NCI-H460 (cell line): Measurements from ENCODE around the gene E2F8. TPM values are rescaled to one million over a fixed set of nuclear protein-coding genes. Genes with fewer than 3 reads are reported as not detected.

Source experiments
- DNase-seq: peaks from one replicate; pipeline ENCODE4 v3.0.0-alpha.2; 2016; ENCODE audit warnings: low read depth; ENCODE audit errors: extremely low read depth
- total RNA-seq: library from RNA; depleted of rRNA; stranded (reverse); fragments of >200 nt; shearing (Covaris generic); gene quantifications from 2 replicates; pipeline ENCODE4 v1.2.3, GENCODE V29; 2014

Gene E2F8
- total RNA-seq, 1 experiment from 2014 or later = 1.2 TPM

DNA sequence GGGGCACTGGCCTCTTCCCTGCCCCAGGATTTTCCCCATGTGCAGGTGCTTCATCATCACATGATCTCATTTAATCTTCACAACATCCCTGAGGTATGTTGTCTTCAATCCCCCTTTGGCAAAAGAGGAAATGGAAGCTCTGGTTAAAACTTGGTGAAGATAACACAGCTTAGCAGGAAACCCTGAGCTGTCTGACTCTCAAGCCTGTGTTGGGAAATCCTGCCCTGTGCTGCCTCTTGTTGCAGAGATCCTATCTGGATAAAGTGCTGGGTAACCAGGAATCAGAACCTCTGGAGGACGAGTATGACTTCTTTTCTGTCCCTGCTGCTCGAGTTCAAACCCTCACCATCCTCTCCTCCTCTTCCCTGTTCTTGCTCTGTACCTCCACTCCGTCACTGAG is 13.1 kb upstream of the E2F8 start:
- DNase-seq = no peak

DNA sequence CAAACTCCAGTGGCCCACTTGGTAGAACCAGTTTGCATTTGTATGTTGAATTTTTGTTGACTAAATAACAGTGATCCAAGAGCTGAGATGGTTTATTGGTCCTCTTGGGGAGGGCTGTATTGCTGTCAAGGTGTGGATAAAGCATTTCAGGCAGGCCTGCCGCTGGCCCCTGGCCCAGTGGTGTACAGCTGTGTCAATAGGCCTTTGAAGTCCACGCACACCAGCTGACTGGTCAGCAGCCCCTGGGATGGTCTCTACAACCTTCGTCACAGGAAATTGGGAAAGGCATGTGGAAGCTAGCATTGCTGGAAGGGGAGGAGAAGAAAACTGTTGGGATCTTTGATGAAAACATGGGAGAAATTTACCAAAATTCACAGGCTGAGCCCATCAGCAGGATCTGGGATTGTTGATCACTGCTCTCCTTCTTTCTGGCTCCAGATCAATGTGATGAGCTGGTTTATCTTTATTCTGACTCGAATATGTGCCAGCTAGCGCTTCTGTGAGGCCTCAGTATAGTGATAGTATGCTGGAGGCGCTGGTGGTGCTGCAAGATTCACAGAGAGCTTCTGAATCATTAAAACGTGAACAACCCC is 12.5 kb upstream of the E2F8 start:
- DNase-seq = no peak

DNA sequence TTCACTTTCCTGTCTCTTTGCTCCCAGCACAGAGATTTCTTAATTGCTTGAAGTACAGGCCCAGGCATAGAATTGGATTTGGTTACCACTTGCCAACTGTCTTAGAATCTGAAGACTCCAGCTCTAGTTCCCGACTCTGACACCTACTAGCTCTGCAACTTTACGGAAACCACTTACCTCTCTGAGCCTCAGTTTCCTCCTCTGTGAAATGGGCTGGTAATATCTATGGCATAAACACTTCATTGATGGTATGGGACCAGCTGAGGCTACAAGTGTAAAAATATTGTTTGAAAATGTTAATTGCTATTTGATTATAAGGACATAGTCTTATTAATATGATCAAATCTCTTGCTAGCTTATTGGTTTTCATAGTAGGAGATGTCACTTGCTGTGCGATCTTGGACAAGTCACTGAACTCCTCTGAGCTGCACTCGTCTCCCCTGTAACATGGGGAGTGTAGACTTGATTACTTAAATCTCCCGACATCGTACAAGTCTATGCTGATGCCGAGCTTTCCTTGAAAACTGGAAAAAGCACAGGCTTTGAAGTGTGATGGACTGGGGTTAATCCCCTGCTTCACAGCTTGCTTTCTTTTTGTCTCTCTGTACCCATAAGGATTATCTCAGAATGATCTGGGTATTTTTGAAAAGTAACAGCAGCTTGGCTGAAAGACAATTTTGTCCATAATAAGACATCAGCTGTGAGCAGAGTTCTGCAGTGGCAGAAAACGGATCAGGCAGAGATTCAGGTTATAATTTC is 11.8 kb upstream of the E2F8 start:
- no peak for DNase-seq

DNA sequence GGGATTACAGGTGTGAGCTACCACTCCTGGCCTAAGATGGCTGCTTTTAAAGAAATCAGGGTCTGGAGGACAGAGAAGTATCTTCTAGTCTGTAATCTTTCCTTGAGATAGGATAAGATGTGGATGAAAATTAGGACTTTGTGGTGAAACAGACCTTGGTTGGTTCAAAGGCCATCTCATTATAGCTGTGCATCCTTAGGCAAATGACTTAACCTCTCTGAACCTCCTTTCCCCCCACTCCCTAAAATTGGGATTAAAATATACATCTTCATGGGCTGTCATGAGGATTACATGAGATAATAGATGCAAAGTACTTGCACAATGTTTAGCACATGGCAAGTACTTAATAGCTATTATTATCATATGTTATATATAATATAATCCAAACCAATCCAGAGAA is 10.8 kb upstream of the E2F8 start:
- no peak for DNase-seq

DNA sequence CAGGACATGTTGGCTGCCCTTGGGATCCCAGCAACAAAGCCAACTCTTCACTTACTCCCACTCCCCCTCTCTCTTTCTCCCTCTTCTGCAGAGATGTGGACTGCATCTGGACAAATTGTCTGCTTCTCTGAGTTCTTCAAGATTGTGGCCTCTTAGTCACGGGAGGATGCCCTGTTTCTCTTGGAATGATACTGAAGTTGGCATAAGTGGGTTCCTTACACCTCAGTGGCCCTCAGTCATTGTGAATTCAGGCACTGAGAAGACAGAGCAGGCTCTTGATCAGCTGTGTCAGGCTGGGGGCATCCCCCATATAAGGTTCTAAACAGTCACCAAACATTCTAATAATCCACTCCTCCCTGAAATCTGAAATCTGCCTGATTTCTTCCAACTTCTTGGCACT is 6.1 kb upstream of the E2F8 start:
- no peak for DNase-seq

DNA sequence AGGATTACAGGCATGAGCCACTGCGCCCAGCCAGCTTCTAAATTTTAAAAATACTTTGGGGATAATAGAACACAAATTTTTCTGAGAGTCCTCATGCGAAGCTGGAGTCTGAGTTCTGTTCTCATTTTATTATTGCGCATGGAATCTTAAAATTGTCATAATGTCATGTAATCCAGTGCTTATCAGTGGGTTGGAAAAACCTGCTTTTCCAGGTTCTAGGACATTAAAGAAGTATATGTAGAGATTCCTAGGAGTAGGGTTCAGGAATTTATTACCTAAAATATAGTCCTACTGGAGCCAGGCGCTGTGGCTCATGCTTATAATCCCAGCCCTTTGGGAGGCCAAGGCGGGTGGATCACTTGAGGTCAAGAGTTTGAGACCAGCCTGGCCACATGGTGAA is 4.6 kb upstream of the E2F8 start:
- DNase-seq = no peak

DNA sequence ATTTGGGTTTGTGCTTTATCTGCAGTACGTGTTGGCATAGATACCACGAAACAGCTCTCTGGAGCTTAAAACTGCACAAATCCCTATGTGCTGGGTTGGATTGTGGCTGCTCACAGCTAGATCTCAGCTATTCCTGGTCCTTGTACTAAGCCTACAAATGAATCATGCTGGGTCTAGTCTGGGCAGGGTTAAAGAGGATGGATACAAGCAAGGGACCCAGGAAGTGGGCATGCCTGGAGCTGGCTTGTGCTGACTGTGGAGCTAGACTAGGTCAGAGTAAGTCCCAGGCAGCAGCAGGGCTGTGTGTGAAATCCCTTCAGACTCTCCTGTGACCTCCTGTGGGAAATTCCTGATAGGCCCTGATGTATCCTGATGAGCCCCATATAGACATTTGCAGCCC is 3.9 kb upstream of the E2F8 start:
- DNase-seq = no peak

DNA sequence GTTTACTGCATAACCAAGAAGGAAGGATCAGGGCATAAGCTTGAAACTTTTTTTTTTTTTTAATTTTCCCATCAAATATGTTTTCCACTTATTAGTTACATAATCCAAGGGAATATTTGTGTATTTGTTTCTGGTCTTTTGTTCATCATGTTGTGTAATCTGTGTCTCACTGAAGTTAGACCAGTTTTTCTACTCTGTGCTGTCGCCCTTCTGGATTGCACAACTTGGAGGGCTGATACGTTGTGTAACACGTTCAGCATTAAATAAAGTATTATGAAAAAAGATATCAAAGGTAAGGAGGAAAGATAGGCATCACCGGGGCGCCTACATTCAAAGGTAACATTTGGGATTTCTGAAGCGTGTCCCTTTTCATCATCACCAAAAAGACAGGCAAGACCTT is 3.3 kb upstream of the E2F8 start:
- no peak for DNase-seq

DNA sequence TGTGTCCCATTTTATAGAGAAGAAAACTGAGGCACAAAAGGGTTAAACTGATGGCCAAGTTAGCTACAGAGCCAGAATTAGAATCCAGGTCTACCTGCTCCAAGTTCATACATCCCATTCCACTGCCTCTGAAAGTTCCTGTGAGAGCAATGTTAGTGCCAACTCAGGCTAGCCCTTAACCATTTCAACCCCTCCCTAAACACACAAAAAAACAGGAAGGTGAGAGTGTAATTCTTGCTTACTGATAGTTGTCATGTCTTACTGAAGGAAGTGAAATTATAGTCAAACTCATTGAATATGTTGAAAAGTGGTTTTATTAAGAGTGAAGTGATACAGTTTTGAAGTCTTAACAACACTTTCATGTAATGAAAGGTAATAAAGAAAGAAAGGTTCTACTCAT is 2.9 kb upstream of the E2F8 start:
- DNase-seq = no peak

DNA sequence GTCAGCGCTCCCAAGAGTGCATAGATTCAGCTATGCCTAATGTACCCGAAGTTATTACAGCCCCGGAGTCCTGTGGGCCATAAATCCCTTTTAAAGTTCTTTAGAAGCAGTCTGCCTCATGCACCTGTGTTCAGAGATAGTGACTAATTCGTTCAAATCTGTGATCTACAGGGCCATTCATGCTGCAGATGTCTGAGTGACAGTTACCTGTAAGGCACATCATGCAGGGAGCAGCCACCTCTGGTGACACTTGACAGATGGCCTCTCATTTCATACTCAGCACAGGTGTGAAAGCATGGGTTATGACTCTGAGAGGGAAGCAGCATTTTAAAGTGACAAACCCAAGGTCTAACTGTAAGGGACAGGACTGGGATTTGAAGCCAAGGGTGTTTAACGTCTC is 2.4 kb upstream of the E2F8 start:
- no peak for DNase-seq

DNA sequence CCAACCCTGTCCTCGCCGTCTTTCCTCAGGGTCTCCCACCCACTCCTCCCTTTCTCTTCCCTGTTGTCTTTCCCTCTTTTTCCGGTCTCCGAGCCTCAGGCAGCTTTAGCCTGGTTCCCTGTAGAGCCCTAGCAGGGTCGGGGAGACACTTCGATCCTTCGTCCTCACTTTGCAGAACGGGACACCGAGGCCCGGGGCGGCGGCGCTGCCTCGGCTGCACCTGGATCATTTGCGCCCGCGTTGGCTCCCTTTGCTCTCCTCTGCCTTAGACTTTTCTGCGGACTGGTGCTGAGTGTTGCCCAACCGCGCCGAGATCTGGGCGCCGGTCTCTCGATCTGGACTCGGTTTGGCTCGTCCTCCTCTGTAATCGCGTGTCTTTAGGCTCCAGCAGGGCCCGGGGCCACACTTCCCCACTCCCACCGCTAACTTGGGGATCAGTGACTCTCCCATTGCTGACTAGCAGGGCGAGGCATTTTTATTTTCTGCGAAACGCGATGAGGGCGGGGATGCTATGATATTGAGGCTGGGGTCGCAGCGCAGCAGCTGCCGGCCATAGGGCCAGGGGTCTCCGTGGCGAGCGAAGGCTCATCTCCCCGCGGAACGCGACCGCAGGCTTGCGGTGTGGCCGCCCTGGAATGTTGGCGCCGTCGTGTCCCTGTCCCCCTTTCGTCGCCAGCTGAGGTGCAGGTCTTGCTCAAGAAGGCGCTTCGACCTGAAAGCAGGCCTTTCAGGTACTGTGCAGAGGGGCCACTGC is 1.6 kb upstream of the E2F8 start:
- DNase-seq = no peak

DNA sequence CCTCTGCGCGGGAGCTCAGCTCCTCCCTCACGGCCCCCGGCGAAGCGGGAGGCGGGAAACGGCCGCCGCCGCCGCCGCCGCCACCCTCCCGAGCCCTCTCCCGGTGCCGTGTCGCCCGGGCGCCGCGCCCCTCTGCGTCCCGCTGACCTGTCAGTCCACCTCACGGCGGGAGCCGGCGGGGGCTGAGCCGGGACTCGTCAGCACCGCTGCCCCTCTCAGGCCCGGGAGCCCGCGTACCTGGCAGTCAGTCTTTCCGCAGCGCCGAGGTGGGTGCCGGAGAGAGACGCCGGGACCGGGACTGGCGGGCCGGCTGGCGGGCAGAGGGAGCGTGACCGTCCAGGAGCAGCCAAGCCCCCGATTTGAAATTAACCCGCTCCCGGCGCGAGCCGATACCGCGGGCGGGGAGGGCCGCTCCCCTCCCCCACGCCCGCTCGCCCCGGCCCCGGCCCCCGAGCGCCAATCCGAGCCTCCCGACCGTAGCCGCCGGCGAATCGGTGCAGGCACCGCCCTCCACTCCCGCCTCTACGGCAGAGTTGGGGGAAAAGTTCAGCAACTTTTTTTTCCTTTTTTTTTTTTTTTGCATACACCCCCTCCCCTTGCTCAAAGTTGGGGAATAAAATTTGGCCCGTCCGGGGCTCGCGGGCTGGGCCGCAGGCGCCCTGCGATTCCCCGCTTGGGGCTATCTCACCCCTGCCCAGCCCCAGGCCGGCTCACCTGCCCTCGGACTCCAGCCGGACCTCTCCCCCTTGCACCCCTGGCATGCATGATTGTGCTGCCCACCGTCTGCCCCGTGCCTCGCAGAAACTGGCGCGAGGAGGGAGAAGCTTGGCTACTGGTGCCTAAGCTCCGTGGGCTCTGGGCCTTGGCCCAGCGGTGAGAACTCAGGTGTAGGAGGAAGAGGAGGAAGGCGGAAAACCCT is 774 bp upstream of the E2F8 start:
- DNase-seq = no peak

DNA sequence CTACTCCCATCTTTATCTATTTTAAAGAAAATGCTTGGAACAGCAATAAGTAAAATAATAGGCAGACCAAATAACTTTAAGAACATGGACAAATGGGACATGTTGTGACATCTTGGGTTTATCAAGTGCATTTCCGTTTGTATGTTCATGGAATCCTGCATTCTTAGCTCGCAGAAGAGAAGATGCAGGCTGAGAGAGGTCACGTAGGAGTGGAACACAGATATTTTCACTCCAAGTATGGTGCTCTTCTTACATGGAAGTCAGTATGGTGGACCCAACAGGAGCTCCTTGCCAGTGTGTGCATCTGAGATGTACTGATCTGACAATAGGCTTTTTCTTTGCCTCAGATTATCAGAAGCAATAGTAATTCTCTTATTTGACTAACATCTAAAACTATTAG is 1.7 kb downstream of the E2F8 start:
- DNase-seq = no peak

DNA sequence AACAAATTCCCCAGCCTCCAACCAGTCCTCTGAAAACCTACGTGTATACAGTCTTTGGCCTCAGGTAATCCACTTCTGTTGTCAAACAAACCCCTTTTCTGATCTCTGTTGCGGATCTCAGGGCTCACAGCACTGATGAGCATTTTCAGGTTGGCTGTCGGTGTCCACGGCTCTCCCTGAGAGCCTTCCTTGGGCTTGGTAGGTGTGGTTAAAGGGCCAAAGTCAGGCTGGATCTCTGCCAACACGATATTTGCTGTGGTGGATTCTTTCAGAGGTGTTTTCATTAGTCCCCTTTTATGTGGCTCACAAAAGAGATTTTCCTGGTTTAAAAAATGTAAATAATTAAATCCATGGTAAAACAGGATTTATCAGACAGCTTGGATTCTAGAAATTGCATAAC is 2.9 kb downstream of the E2F8 start:
- no peak for DNase-seq

DNA sequence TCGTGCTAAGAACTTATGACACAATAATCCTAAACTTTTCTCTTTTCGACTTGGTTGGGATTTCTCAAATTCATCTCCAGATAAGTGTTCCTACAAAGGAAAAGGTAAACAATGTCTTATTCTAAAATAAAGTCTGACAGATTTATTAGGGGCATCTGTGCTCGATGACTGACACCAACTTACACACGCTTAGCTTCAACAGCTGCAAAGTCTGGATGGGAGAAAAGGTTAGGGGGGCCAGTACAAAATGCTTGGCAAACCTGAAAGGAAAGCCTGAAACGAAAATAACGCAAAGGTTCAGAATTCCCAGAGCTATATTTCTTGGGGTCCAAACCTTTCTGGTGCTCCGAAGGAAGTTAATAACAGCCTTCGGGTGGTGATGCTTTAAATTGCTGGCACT is 3.4 kb downstream of the E2F8 start:
- DNase-seq = no peak

DNA sequence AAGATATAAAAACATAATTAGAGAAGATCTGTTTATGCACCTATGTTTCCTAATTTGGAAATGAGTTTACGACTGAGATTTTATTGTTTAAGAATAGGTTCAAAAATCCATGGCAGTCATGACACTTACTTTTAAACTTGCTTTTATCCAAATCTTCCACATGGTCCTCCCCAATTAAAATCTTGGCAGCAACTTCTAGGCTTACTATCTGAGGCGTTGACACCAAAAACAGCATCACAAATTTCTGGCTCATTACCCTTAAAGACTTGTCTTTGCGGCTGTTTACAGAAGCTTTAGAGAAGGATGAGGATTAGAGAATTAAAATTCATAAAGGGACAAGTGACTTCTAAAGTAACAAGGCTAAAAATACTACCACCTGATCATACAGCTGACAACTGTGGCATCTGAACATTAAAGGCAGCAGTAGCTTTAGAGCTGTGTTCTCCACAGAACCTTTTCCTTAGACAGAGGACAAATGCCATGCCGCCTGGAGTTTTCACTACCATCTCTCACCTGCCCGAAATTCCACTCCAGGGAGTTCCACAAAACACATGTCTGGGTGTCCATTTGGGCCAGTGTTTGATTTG is 6.4 kb downstream of the E2F8 start:
- DNase-seq = no peak

DNA sequence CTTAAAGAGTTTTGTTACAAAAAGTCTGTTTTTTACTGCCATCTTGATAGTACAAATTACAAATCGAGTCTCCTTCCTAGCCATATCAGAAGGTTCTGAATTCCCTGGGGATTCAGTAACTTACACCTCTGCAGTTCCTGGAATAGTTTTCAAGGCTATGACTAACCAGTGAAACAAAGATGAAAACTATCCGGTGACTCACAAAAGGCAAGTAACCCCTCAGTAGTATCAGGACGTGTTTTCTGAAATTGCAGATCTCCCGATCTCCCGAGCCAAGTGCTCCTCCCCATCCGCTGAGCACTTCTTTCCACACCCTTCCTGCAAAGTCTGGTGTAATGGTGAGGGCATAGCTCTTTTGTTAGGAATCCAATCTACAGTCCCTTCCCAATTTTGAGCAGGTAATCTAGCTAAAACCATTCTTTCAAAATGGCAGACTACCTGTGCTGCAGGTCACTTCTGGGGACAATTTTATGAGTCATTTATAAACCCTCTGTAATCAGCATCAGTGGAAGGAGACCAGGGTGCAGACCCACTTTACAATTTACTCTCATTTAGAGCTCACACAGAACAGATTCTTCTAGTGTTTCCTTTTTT is 7.7 kb downstream of the E2F8 start:
- DNase-seq = no peak

DNA sequence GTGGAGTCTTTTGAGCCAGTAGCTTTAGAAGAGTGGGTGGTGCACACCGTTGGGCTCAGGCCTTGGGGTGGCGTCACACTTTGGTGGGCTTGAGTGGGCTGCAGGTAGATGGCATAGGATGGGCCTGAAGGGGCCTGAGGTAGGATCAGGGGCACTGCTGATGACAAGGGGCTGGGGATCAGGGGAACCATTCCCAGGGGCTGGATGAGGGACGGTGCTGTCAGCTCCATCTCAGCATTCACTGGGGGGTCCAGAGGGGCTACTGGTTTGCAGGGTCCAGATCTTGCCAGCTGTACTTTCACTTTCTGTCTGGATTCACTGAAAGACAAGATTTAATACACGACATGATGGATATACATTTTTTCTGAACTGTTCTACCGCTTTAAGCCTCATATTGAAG is 11.1 kb downstream of the E2F8 start:
- no peak for DNase-seq

DNA sequence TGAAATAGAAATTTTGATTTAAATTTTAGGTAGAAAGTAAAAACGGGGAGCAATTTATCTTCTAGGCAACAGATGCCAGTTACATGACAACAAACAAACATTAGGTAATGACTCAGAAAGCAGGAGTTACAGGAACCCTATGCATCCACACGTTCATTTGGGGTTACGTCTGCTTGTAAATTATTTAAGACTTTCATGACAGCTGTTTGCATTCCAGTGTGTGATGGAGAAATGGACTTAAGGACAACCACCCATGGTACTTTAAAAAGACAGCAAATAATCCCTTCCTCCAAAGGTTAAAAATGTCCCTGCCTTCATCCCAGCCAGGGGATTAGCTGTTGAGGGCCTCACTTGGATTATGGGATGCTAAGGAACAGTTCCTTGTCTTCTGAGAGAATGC is 11.8 kb downstream of the E2F8 start:
- DNase-seq = no peak
